GM06990 (cell line): ENCODE results near the gene SOX5.

Source experiments
- DNase-seq: peaks from one replicate; pipeline ENCODE4 v3.0.0-alpha.2; 2011; ENCODE audit not compliant: insufficient read length; ENCODE audit errors: extremely low read depth
- H3K27me3 ChIP-seq: replicated peaks from 2 replicates; pipeline ENCODE4 v1.6.0; 2011; ENCODE audit warnings: low read length; ENCODE audit not compliant: control insufficient read depth, insufficient read depth
- H3K36me3 ChIP-seq: 2 replicates; pipeline ENCODE4 v1.5.1; 2011; ENCODE audit warnings: low read length; ENCODE audit not compliant: control insufficient read depth, insufficient read depth
- H3K4me3 ChIP-seq: replicated peaks from 2 replicates; pipeline ENCODE4 v1.5.1; 2011; ENCODE audit warnings: low read depth, mild to moderate bottlenecking, control low read depth, low read length
- CTCF ChIP-seq: IDR thresholded peaks from 2 replicates; pipeline ENCODE4 v1.5.1; 2011; ENCODE audit warnings: low read length, control low read depth, mild to moderate bottlenecking, inconsistent platforms; ENCODE audit not compliant: insufficient read depth, poor library complexity, severe bottlenecking

SOX5 gene

GRCh38 chr12:23949348-23950209, at the start of gene SOX5:
Gene SOX5, minus strand, starts transcription at chr12:23949670. Its CDS starts 69 bp downstream, at chr12:23949601.
- H3K4me3 ChIP-seq = no peak within 1 kb of the TSS
- DNase-seq = no peak
- H3K27me3 ChIP-seq = no peaks in the 10 kb centered on the region
- no peak for TF ChIP-seq CTCF
- H3K36me3 ChIP-seq = no peaks in the 10 kb centered on the region

- TF ChIP-seq CTCF = no peak
- H3K4me3 ChIP-seq = no peak overlapping the region
- no peak for DNase-seq
- H3K27me3 ChIP-seq = no peaks in the 10 kb centered on the region
- no peaks in the 10 kb centered on the region for H3K36me3 ChIP-seq
Measured at GRCh38 chr12:23987046-23987445, 37.6 kb upstream of the SOX5 start.

GRCh38 chr12:23980826-23981225, 31.4 kb upstream of the SOX5 start:
- Histone ChIP-seq H3K27me3 (no peaks in the 10 kb centered on the region), H3K36me3 (no peaks in the 10 kb centered on the region), H3K4me3 (no peak overlapping the region)
- no peak for TF ChIP-seq CTCF
- DNase-seq = no peak

- no peaks in the 10 kb centered on the region for H3K27me3 ChIP-seq
- no peak for DNase-seq
- no peak overlapping the region for H3K4me3 ChIP-seq
- H3K36me3 ChIP-seq = no peaks in the 10 kb centered on the region
- no peak for TF ChIP-seq CTCF
Measured at GRCh38 chr12:23964812-23965211, 15.3 kb upstream of the SOX5 start.

GRCh38 chr12:23959826-23960225, 10.4 kb upstream of the SOX5 start:
- Histone ChIP-seq H3K27me3 (no peaks in the 10 kb centered on the region), H3K4me3 (no peak overlapping the region), H3K36me3 (no peaks in the 10 kb centered on the region)
- no peak for TF ChIP-seq CTCF
- no peak for DNase-seq
